Measurements from ENCODE around the gene LRTM2. TPM values are rescaled to one million over a fixed set of nuclear protein-coding genes. Genes with fewer than 3 reads are reported as not detected.
A peak's percentile ranks its signal among the peaks of the same experiment; 100 is the strongest.

LRTM2 gene
- total and polyA plus RNA-seq, 2 of the 4 experiments (the other 2 are of a cell fraction), result not detected

GRCh38 chr12:1812650-1813302 lies 7.6 kb upstream of the LRTM2 start:
- Histone ChIP-seq H4K20me1 (ENCODE audit: insufficient read depth, low read length) (no peaks in the 10 kb centered on the region), H3K9me1 (ENCODE audit: insufficient read depth, low read length) (peaks cover 7% of the 10 kb centered on the region), H4K5ac (ENCODE audit: low read depth, low read length) (no peak overlapping the region), H3K14ac (replicated peaks; ENCODE audit: low read depth, low read length) (no peak overlapping the region), H3K4me1 (ENCODE audit: control insufficient read depth, insufficient read depth, low read length) (no peaks in the 10 kb centered on the region; the same call in 1 of the 2 replicates), H2BK20ac (ENCODE audit: low read depth, low read length) (no peak overlapping the region), H3K27me3 (ENCODE audit: control insufficient read depth, insufficient read depth, low read length) (peaks cover 30% of the 10 kb centered on the region), H2BK120ac (ENCODE audit: low read depth, low read length) (no peak overlapping the region), H3K27ac (ENCODE audit: insufficient read depth, low read length) (no peak overlapping the region), H2AK5ac (ENCODE audit: low read depth, low read length) (no peak overlapping the region), H3K79me1 (ENCODE audit: low read depth in 1 of 2, low read length in 2 of 2) (no peaks in the 10 kb centered on the region), H4K8ac (ENCODE audit: low read depth in 2 of 2, low read length in 2 of 2) (no peak overlapping the region), H2AFZ (replicated peaks; ENCODE audit: low read length, poor library complexity) (no peak overlapping the region), H2AK9ac (replicated peaks; ENCODE audit: low read depth, low read length, poor library complexity) (no peak overlapping the region), H3K56ac (ENCODE audit: extremely low read depth, insufficient read depth, low read length) (no peak overlapping the region), H3K4me2 (ENCODE audit: low read depth, low read length) (no peak overlapping the region), H2BK15ac (ENCODE audit: low read depth, low read length) (no peak overlapping the region), H3K4me3 (ENCODE audit: insufficient read depth, low read depth, low read length) (no peak overlapping the region), H3K4ac (ENCODE audit: low read depth, low read length) (no peak overlapping the region), H3K9ac (ENCODE audit: low read depth, low read length) (no peak overlapping the region), H3K36me3 (ENCODE audit: control insufficient read depth, insufficient read depth, low read length) (no peaks in the 10 kb centered on the region), H3K18ac (ENCODE audit: low read depth, low read length) (no peak overlapping the region), H3K9me3 (ENCODE audit: control insufficient read depth, insufficient read depth, low read length) (no peaks in the 10 kb centered on the region), H4K91ac (ENCODE audit: insufficient read depth, low read depth, low read length) (no peak overlapping the region), H3K23ac (ENCODE audit: low read depth, low read length) (no peak overlapping the region), H2BK5ac (ENCODE audit: low read depth, low read length, poor library complexity, severe bottlenecking) (no peak overlapping the region)
- dilution Hi-C loops (cut with HindIII; ENCODE audit: low sequenced_read_pairs, unreplicated experiment), result no loop called here
- ATAC-seq (ENCODE audit: low read depth) (peak; percentile 64), DNase-seq (peak; percentile 48)
- intact Hi-C loops (cut with micrococcal nuclease), result no loop called here
- no TSS peak for BruUV-seq (replicated peaks)
- in situ Hi-C loops (cut with MboI; ENCODE audit: low sequenced_read_pairs), result loop anchor here (25.0 kb wide), 1 partner anchor 475 kb away; no protein-coding TSS in a partner anchor
- 75% methylated on average over 11 of the region's 17 CpGs; no CpG with 5 or more reads in 1 of the 2 experiments for WGBS, 2 experiments (ENCODE audit: extremely low coverage in 2 of 2, insufficient read length in 1 of 2)
- POLR2A ChIA-PET (ENCODE audit: unreplicated experiment), result no interaction called here
- CTCF ChIA-PET, result no interaction called here
- TF ChIP-seq USF2 (IDR thresholded peaks at IDR 0.05; ENCODE audit: low read depth, low read length), result no peak
- peak; percentile 80 for TF ChIP-seq CEBPB (IDR thresholded peaks at IDR 0.05; ENCODE audit: low read depth, low read length)
- no peak for TF ChIP-seq RAD21 (IDR thresholded peaks at IDR 0.05; ENCODE audit: low read length)

Measured in IMR-90 (cell line).